OCI-LY3 (cell line): ENCODE data around the gene RPS21.

Experiments
- CTCF ChIP-seq: fragments of 200-600, 300-600 bp; sonication (generic); IDR thresholded peaks from 2 replicates; pipeline ENCODE4 v1.5.1; 2014; ENCODE audit warnings: antibody characterized with exemption, low read length, low read depth
- EZH2phosphoT487 ChIP-seq: fragments of 200-600 bp; shearing (Covaris generic); IDR thresholded peaks from 2 replicates; pipeline ENCODE4 v1.6.1; 2018; ENCODE audit warnings: antibody characterized with exemption, mixed run types, low read depth

GRCh38 chr20:62422636-62423325, 35.9 kb downstream of the RPS21 start:
- no peak for TF ChIP-seq CTCF
- TF ChIP-seq EZH2phosphoT487, result no peak
